NCI-H1694 treated with DMSO at 0.1 percent for 48 hours (cell line): ENCODE measurements around the gene UBAP2.
A peak's percentile ranks its signal among the peaks of the same experiment; 100 is the strongest.
"Not testable (repeated sequence)": the region's sequence is repeated elsewhere in the genome, so short reads cannot be mapped to it uniquely, and the experiment has no call there.

Experiments used
- DNase-seq: peaks from one replicate; lab custom pipeline; 2025; lab: John Stamatoyannopoulos, UW

The UBAP2 gene

GRCh38 chr9:34046784-34047379 lies 1.8 kb downstream of the UBAP2 start:
- DNase-seq, result no peak

- DNase-seq, result no peak
Observed at GRCh38 chr9:34045903-34046302, 2.8 kb downstream of the UBAP2 start.

GRCh38 chr9:34042074-34042473 lies 6.6 kb downstream of the UBAP2 start:
- not testable (repeated sequence) for DNase-seq

- DNase-seq, result not testable (repeated sequence)
Observed at GRCh38 chr9:34038851-34039250, 9.8 kb downstream of the UBAP2 start.

GRCh38 chr9:34037626-34038025 lies 11.1 kb downstream of the UBAP2 start:
- no peak for DNase-seq

- no peak for DNase-seq
Observed at GRCh38 chr9:34036625-34037024, 12.1 kb downstream of the UBAP2 start.

- DNase-seq, result no peak
Observed at GRCh38 chr9:34035656-34036055, 13.0 kb downstream of the UBAP2 start.

- no peak for DNase-seq
Observed at GRCh38 chr9:34034698-34035065, 14.0 kb downstream of the UBAP2 start.

GRCh38 chr9:34032631-34033030 lies 16.1 kb downstream of the UBAP2 start:
- no peak for DNase-seq

- no peak for DNase-seq
Observed at GRCh38 chr9:34027845-34028574, 20.7 kb downstream of the UBAP2 start.

- no peak for DNase-seq
Observed at GRCh38 chr9:34025811-34026210, 22.9 kb downstream of the UBAP2 start.

- no peak for DNase-seq
Observed at GRCh38 chr9:34025062-34025461, 23.6 kb downstream of the UBAP2 start.

- not testable (repeated sequence) for DNase-seq
Observed at GRCh38 chr9:34024476-34024875, 24.2 kb downstream of the UBAP2 start.

GRCh38 chr9:34016149-34016548 lies 32.5 kb downstream of the UBAP2 start:
- DNase-seq, result no peak

GRCh38 chr9:34010979-34011378 lies 37.7 kb downstream of the UBAP2 start:
- DNase-seq, result peak; percentile 55

GRCh38 chr9:34001951-34002350 lies 46.7 kb downstream of the UBAP2 start:
- DNase-seq, result no peak

GRCh38 chr9:34001298-34001697 lies 47.4 kb downstream of the UBAP2 start:
- DNase-seq, result no peak

- no peak for DNase-seq
Observed at GRCh38 chr9:33995449-33995848, 53.2 kb downstream of the UBAP2 start.

GRCh38 chr9:33993104-33993503 lies 55.6 kb downstream of the UBAP2 start:
- no peak for DNase-seq

- no peak for DNase-seq
Observed at GRCh38 chr9:33992632-33993031, 56.1 kb downstream of the UBAP2 start.

GRCh38 chr9:33988219-33988890 lies 60.3 kb downstream of the UBAP2 start:
- no peak for DNase-seq

GRCh38 chr9:33976414-33976813 lies 72.3 kb downstream of the UBAP2 start:
- DNase-seq, result no peak

GRCh38 chr9:33972698-33973097 lies 76.0 kb downstream of the UBAP2 start:
- no peak for DNase-seq
